ENCODE measurements around the gene RIGI.

- TF ChIP-seq, protein P1, sequence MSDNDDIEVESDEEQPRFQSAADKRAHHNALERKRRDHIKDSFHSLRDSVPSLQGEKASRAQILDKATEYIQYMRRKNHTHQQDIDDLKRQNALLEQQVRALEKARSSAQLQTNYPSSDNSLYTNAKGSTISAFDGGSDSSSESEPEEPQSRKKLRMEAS (IDR thresholded peaks at IDR 0.05): no peak
- TF ChIP-seq CHD2 (IDR thresholded peaks at IDR 0.05; ENCODE audit: low read length, partially characterized antibody) (no peak), NR3C1 (IDR thresholded peaks at IDR 0.05) (no peak), CTCF (IDR thresholded peaks at IDR 0.05) (no peak), FOXS1 (CRISPR knock-in tag; IDR thresholded peaks at IDR 0.05) (no peak), ZFP36 (IDR thresholded peaks at IDR 0.05; ENCODE audit: borderline replicate concordance, partially characterized antibody) (no peak), ZNF302 (CRISPR knock-in tag; IDR thresholded peaks at IDR 0.05) (no peak), POLR2AphosphoS2 (conservative IDR thresholded peaks at IDR 0.05; ENCODE audit: low read length) (no peak), MYC (IDR thresholded peaks at IDR 0.05; ENCODE audit: borderline replicate concordance, low read length) (no peak), RFX5 (IDR thresholded peaks at IDR 0.05) (no peak), REST (IDR thresholded peaks at IDR 0.05) (no peak)
Measured at GRCh38 chr9:32558408-32558934, 32.5 kb upstream of the RIGI start.

Data from A549 (cell line).